GM12892 (cell line): ENCODE measurements around the gene COL15A1.

Source experiments
- POLR2A ChIP-seq: IDR thresholded peaks from 2 replicates; pipeline ENCODE4 v1.6.1; 2011; ENCODE audit warnings: low read depth, low read length, control low read depth
- TAF1 ChIP-seq: IDR thresholded peaks from 2 replicates; pipeline ENCODE4 v1.6.1; 2011; ENCODE audit warnings: low read depth, mild to moderate bottlenecking, control low read depth, low read length, borderline replicate concordance

DNA sequence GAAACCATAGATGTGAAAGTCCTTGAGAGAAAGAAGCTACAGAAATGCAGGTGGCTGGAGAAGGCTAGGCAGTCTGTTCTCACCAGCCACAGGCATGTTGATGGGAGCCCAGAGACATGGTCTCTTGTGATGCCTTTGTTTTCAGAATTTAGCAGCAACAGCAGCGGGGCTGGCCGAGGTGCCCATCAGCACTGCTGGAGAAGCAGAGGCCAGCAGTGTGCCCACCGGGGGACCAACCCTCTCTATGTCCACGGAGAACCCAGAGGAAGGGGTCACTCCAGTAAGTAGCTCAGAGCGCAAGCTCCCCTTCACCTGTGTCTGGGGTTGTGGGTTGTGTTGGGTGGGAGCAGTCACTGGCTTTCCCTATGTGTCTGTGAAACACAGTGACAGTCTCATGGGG lies 59.6 kb downstream of the COL15A1 start:
- TF ChIP-seq POLR2A (no peak), TAF1 (no peak)
